AG04450 (cell line): Measurements from ENCODE around the gene DLGAP5. TPM values are rescaled to one million over a fixed set of nuclear protein-coding genes. Genes with fewer than 3 reads are reported as not detected.

Experiments used
- CTCF ChIA-PET: fragments of 300-600, 350-600 bp; formaldehyde crosslinking; extraction: SDS; loops from one replicate; lab custom pipeline; 2022; ENCODE audit warnings: antibody characterized with exemption, inconsistent platforms; lab: Charles Lee
- POLR2A ChIA-PET: fragments of 350-600 bp; formaldehyde crosslinking; extraction: SDS; loops from one replicate; lab custom pipeline; 2021; ENCODE audit warnings: antibody characterized with exemption, inconsistent platforms; lab: Yijun Ruan, JAX
- DNase-seq: peaks from one replicate; pipeline ENCODE4 v3.0.0-alpha.2; 2011; ENCODE audit warnings: low read depth, low spot score
- H3K27ac ChIP-seq: one replicate; pipeline ENCODE4 v1.5.1; 2012; ENCODE audit warnings: low read depth, low read length, control low read depth
- H3K27me3 ChIP-seq: one replicate; pipeline ENCODE4 v1.6.0; 2012; ENCODE audit warnings: low read length; ENCODE audit not compliant: control insufficient read depth, insufficient read depth
- H3K4me3 ChIP-seq: 2 replicates; pipeline ENCODE4 v1.5.1; 2011; ENCODE audit warnings: mild to moderate bottlenecking, low read depth, low read length, control low read depth
- H3K9me3 ChIP-seq: 2 replicates; pipeline ENCODE4 v1.5.1; 2012; ENCODE audit warnings: low read length; ENCODE audit not compliant: control insufficient read depth, insufficient read depth
- polyA plus RNA-seq: library from polyadenylated mRNA; depleted of rRNA; stranded (reverse); fragments of >200 nt; gene quantifications from 2 replicates; pipeline ENCODE4 v1.2.3, GENCODE V29; 2011
- TF ChIP-seq, protein P1 (sequence below): IDR thresholded peaks from 2 replicates; pipeline ENCODE4 v1.5.1; 2011; ENCODE audit warnings: low read depth, low read length, control low read depth, inconsistent platforms

The DLGAP5 gene
- polyA plus RNA-seq, 1 experiment: 16.4 TPM

DNA sequence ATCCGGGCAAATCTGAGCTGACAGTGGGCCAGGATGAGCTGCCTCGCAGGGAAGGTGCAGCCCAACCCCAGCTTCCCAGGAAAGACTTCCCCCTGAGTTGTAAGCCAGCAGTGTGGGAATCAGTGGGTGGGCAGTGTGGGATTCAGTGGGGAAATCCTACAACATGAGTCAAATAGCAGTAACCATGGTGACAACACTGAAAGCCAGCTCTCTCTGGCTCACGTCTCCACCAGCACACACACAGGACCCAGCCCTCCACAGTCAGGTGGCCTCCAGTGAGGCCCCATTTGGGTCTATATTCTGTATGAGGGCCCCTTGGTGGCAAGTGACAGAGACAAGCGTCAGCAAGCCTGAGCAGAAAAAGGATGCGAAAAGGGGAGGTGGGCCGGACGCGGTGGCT lies 68.3 kb downstream of the DLGAP5 start:
- peak; percentile 84 for DNase-seq
- ChIA-PET POLR2A (interaction anchor here (1.2 to 1.3 kb wide), 2 partner anchors 15 to 19 kb away, joined by 4 to 11 read pairs; no protein-coding TSS in a partner anchor), CTCF (no interaction called here)
- H3K27ac ChIP-seq: peak overlapping the region; percentile 81
- no peaks in the 10 kb centered on the region for H3K9me3 ChIP-seq
- TF ChIP-seq, protein P1, sequence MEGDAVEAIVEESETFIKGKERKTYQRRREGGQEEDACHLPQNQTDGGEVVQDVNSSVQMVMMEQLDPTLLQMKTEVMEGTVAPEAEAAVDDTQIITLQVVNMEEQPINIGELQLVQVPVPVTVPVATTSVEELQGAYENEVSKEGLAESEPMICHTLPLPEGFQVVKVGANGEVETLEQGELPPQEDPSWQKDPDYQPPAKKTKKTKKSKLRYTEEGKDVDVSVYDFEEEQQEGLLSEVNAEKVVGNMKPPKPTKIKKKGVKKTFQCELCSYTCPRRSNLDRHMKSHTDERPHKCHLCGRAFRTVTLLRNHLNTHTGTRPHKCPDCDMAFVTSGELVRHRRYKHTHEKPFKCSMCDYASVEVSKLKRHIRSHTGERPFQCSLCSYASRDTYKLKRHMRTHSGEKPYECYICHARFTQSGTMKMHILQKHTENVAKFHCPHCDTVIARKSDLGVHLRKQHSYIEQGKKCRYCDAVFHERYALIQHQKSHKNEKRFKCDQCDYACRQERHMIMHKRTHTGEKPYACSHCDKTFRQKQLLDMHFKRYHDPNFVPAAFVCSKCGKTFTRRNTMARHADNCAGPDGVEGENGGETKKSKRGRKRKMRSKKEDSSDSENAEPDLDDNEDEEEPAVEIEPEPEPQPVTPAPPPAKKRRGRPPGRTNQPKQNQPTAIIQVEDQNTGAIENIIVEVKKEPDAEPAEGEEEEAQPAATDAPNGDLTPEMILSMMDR: no peak
- no peak overlapping the region for H3K4me3 ChIP-seq
- no peaks in the 10 kb centered on the region for H3K27me3 ChIP-seq

DNA sequence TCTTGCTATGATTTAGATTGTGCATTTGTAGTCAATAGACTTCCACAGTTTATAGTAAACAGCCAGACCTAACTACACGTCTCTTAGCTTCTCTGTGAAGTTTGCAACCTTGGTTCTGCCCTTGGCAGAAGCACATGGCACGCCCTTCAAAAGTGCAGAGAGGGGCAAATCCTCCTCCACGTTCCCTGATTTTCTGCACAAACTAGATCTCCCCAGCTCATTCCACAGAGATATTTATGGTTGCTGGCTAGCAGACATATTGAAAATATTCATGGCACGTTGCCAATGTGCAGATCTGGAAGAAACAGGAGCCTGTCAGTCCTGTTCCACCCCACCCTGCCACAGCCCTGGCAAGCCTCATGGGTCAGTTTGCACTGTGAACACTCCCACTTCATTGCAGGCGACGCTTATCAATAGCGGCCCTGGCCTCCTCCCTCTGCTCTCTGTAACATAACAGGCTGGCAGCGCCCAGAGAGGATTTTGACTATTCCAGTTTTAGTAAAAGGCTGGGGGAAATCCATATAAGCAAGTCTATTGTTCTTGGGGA lies 68.9 kb downstream of the DLGAP5 start:
- Histone ChIP-seq H3K4me3 (no peak overlapping the region), H3K9me3 (no peaks in the 10 kb centered on the region), H3K27me3 (no peaks in the 10 kb centered on the region), H3K27ac (peak overlapping the region; percentile 81)
- DNase-seq: no peak
- ChIA-PET CTCF (no interaction called here), POLR2A (interaction anchor here (0.6 to 1.3 kb wide), 4 partner anchors 15 to 35 kb away, joined by 3 to 11 read pairs (median 4); no protein-coding TSS in a partner anchor)
- TF ChIP-seq, protein P1: no peak

DNA sequence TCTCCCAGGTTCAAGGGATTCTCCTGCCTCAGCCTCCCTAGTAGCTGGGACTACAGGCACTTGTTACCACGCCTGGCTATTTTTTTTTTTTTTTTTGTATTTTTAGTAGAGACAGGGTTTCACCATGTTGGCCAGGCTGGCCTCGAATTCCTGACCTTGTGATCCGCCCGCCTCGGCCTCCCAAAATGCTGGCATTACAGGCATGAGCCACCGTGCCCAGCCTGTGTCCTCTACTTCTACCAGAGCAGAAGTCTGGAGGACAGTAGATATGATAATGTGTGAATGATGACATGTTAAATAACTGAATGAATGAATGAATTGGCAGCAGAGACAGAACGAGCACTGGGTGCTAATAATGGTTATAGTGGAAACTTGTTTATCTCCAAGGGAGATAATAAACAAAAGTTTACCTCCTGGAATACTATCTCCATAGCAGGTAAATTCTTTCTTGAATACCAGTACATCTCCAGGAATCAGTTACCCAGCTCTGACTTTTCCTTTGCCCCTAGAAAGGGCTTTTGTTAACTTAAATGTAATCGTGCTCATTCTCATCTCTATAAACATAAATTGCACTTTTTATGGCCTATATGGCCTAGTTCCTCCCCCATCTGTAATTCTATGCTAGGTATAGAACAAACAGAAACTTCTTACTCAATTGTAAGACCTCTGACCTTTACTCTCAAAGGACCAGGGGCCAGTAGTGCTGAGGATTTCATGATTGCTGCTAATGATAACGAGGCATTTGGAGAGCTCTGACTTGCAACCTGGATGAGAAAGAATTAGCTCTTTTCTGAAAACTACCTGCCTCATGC lies 69.6 kb downstream of the DLGAP5 start:
- Histone ChIP-seq H3K27ac (no peak overlapping the region), H3K9me3 (no peaks in the 10 kb centered on the region), H3K4me3 (no peak overlapping the region), H3K27me3 (no peaks in the 10 kb centered on the region)
- TF ChIP-seq, protein P1: no peak
- POLR2A ChIA-PET: interaction anchor here (0.6 to 1.3 kb wide), 3 partner anchors 14 to 34 kb away, joined by 3 to 5 read pairs (median 4); no protein-coding TSS in a partner anchor
- CTCF ChIA-PET: no interaction called here
- DNase-seq: no peak

DNA sequence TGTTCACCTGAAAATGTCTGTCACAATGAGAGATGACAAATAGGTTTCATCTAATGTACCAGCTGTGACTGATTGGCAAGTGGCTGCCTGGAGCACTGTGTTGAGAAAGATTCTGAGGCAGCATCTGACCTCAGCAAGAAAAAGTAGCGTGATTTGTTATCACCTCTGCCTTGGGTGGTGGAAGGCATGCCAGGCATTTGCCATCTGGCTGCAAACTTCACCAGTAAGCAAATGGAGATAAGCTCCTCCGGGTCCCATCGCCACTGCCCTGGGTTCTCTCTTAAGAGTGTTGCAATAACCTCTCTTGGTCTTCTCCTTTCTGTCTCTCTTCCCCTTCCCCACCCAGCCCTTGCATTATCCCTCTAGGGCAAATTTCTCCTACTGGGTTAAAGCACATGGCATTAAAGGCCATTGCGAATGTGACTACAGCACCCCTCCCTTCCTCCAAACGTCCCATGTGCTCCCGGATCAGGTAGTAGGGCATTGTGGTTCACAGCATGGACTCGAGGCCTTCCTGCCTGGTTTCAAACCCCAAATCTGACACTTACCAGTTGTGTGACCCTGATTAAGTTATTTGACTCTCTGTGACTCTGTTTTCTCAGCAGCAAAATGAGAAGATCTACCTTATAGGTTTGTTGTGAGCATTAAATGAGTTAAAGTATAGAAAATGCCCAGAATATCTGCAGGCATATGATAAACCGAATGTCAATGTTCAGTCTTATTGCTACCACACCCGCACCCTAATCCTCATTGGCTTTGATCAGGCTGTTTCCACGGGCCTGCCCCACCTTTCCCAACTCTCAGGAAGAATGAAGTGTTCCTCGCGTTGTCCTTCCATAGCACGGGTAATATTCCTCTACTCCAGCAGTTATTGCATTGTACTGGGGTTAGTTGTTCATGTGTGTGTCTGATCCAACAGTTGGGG lies 70.6 kb downstream of the DLGAP5 start:
- no peaks in the 10 kb centered on the region for H3K9me3 ChIP-seq
- ChIA-PET POLR2A (interaction anchor here (1.2 kb wide), 1 partner anchor 13 kb away, joined by 3 read pairs; no protein-coding TSS in a partner anchor), CTCF (interaction anchor here (0.7 kb wide), 1 partner anchor 70 kb away, joined by 3 read pairs; no protein-coding TSS in a partner anchor)
- TF ChIP-seq, protein P1: no peak
- DNase-seq: no peak
- no peak overlapping the region for H3K4me3 ChIP-seq
- no peaks in the 10 kb centered on the region for H3K27me3 ChIP-seq
- H3K27ac ChIP-seq: no peak overlapping the region
